ENCODE data around the gene DEFB121. TPM values are rescaled to one million over a fixed set of nuclear protein-coding genes. Genes with fewer than 3 reads are reported as not detected.
"Not testable (repeated sequence)": the region's sequence is repeated elsewhere in the genome, so short reads cannot be mapped to it uniquely, and the experiment has no call there.

The DEFB121 gene, protein sequence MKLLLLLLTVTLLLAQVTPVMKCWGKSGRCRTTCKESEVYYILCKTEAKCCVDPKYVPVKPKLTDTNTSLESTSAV
- not detected for polyA plus RNA-seq (ENCODE audit: insufficient read length in 3 of 3)
- long read RNA-seq, donor 1 = 0 reads
- long read RNA-seq, donor 2 = 0 reads
- long read RNA-seq, donor 3 = 0 reads
- long read RNA-seq, donor 4 = 0 reads
- long read RNA-seq, donor 5 = 0 reads
- long read RNA-seq, donor 6 = 0 reads
- long read RNA-seq, donor 7 = 0 reads
- long read RNA-seq, donor 8 = 0 reads
- long read RNA-seq, donor 9 = 0 reads
- long read RNA-seq, donor 10 = 0 reads
- long read RNA-seq, donor 11 = 0 reads
- long read RNA-seq, donor 12 = 0 reads
- long read RNA-seq, donor 13 = 0 reads
- long read RNA-seq, donor 14 = 0 reads
- long read RNA-seq, donor 15 = 0 reads
- long read RNA-seq, donor 16 = 0 reads

DNA sequence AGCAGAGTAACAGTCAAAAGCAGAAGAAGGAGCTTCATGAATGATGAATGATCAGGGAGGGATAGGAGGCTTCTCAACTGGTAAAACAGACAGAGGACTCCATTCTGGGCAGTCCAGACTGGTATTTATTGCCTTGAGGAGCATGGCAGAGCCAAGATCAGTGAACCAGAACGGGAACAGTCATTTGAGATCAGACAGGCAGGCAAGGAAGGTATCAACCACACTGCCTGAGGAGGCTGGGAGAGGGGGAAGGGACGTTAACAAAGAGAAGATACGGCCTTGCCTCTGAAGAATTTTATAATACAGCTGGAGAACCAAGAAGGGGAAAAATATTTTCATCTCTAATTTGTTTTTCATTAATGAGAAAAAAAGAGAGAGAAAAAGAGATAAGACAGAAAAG, at the start of gene DEFB121:
DEFB121 (minus strand) TSS at position 101 of the 400 bp plus-strand sequence; CDS start at position 38, 63 bp downstream.
- no peak for DNase-seq (ENCODE audit: extremely low read depth in 1 of 11, low read depth in 9 of 11, low spot score in 4 of 11)

DNA sequence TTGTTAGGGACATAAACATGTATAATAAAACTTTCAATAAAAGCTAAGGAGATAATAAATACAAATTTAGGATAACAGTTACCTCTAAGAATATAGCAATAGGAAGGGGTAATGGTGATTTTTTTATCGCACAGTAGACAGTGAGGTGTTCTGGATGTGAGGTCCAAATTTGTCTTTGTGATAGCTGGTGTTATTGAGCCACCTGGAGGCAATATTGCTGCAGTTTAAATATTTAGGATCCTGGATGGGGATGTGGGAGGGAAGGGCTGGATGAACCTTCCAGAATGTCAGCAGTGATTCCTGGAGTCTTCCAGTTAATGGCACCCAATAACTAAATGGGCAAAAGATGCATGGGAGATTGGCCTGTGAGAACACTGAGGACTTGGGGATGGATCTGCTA, 48.3 kb upstream of the DEFB121 start:
- no peak for DNase-seq (ENCODE audit: extremely low read depth in 1 of 11, low read depth in 9 of 11, low spot score in 4 of 11)

DNA sequence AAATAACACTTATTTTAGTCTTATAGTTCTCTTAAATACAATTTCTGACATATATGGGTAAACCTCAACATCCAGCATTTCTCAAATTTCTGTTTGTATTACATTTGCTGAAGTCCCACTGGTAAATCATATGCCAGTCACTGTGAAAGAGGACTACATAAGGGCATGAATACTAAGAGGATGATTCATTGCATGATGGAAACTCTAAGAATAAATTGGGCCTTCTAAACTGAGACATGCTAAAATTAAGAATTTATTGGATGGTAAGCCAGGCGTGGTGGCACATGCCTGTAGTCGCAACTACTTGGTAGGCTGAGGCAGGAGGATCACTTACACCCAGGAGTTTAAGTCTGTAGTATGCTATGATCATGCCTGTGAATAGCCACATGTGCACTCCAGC, 46.6 kb upstream of the DEFB121 start:
- DNase-seq (ENCODE audit: extremely low read depth in 1 of 11, low read depth in 9 of 11, low spot score in 4 of 11) = no peak

DNA sequence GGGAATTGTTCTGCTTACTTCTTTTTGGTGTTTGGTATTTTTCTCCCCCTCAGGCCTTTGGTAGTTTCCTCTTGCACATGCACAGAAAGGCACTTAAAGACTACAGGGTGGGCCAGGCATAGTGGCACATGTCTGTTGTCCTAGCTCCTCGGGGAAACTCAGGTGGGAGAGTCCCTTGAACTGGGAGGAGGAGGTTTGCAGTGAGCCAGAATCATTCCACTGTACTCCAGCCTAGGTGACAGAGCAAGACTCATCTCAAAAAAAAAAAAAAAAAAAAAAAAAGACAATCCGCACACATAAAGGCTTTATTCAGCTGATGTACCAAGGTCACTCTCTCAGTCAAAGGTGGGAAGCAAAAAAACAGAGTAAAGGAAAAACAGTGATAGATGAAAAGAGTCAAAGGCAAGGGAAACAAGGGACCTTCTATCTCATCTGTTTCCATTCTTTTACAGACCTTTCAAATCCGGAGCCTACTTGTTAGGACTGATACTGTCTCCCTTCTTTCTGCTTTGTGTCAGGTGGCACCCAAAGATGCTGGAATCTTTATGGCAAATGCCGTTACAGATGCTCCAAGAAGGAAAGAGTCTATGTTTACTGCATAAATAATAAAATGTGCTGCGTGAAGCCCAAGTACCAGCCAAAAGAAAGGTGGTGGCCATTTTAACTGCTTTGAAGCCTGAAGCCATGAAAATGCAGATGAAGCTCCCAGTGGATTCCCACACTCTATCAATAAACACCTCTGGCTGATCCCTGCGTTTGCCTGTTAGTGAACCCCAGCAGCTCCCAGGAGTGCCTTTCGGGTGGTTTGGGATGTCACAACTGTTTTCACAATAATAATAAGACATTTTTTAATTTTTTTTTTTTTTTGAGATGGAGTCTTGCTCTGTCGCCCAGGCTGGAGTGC, 43.7 kb upstream of the DEFB121 start:
- DNase-seq (ENCODE audit: extremely low read depth in 1 of 11, low read depth in 9 of 11, low spot score in 4 of 11) = no peak

DNA sequence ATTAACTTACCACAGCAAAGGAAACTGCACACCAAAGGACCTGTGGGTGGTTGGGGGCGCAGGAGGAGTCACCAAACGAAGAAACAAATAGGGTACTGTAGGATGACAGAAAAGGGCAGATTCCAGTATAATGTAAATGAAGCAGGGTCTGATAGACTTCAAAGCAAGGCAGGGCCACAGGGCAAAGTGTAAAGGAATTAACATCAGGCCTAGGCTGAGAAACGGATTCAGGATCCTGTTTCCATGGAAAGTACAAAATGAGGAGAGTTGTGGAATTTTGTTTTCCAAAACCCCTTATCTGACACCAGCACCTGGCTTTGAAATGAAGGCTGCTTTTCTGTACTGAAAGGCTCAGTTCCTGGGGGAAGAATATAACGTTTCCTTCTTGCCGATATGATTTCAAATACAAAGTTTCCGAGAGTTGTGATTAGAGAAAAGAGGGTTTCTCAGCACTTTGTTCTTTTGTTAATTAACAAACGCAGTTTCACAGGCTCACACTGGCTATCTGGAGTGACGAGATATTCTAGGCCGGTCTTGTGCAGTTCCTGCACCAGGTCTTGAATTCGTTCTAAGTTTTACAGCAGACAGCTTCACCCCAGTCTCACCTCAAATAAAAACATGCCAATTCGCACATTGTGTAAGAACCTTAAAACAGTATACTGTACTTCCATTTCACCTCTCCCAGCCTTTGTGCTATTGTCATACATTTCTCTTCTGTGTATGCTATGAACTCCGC, 40.2 kb upstream of the DEFB121 start:
- no peak for DNase-seq (ENCODE audit: extremely low read depth in 1 of 11, low read depth in 9 of 11, low spot score in 4 of 11)

DNA sequence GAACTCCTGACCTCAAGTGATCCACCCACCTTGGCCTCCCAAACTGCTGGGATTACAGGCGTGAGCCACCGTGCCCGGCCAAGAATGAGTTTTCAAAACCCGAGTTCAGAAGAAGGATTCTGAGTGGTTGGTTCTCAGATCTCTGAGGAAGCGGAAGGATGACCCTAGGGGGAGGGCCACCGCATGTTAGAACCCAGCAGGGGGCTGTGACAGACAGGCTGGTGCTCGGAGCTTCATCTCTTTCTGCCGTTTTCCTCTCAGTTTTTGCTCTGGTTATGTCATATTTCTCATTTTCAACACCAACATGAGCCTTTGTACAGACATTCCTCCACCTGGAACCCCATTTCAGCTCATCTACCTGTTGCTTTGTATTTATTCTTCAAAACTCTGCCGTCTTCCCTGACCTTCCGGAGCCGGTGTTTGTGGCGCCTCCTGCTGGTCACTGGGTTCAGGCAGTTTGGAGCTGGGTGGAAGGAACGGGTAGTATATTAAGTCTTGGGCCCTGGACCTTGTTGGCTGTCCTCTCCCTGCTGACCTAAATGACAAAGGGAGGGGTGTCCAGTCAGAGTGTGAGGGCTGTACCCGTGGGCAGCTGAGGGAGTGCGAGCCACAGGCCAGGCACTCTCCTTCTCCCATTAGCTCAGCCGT, 34.1 kb upstream of the DEFB121 start, which contains the start of gene DEFB123:
DEFB123 (plus strand) TSS at position 621 of the 648 bp plus-strand sequence. CDS start 67 bp downstream, outside the sequence.
- no peak for DNase-seq (ENCODE audit: extremely low read depth in 1 of 11, low read depth in 9 of 11, low spot score in 4 of 11)

DNA sequence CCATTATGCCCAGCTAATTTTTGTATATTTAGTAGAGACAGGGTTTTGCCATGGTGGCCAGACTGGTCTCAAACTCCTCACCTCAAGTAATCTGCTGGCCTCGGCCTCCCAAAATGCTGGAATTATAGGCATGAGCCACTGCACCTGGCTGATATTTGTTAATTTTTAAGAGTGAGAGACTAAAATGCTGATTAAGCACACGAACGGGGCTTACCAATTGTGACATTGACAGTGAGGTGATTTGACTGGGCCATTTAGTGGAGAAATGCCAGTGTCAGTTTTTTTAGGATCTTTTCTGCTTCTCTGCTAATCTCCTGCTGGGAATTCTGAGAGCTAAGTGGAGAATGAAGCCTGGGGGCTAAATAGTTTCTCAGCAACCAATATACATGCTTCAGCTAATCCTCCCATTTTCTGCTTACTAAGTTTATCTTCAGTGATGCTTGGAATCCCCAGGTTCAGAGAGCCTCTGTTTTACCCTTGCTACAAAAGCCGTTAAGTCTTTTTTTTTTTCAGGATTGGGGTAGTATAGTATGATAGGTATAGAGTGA, 24.6 kb upstream of the DEFB121 start:
- no peak for DNase-seq (ENCODE audit: extremely low read depth in 1 of 11, low read depth in 9 of 11, low spot score in 4 of 11)

DNA sequence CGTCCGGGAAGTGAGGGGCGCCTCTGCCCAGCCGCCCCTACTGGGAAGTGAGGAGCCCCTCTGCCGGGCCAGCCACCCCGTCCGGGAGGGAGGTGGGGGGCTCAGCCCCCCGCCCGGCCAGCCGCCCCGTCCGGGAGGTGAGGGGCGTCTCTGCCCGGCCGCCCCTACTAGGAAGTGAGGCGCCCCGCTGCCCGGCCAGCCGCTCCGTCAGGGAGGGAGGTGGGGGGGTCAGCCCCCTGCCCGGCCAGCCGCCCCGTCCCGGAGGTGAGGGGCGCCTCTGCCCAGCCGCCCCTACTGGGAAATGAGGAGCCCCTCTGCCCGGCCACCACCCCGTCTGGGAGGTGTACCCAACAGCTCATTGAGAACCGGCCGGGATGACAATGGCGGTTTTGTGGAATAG, 21.6 kb upstream of the DEFB121 start:
- not testable (repeated sequence) for DNase-seq (ENCODE audit: extremely low read depth in 1 of 11, low read depth in 9 of 11, low spot score in 4 of 11)

DNA sequence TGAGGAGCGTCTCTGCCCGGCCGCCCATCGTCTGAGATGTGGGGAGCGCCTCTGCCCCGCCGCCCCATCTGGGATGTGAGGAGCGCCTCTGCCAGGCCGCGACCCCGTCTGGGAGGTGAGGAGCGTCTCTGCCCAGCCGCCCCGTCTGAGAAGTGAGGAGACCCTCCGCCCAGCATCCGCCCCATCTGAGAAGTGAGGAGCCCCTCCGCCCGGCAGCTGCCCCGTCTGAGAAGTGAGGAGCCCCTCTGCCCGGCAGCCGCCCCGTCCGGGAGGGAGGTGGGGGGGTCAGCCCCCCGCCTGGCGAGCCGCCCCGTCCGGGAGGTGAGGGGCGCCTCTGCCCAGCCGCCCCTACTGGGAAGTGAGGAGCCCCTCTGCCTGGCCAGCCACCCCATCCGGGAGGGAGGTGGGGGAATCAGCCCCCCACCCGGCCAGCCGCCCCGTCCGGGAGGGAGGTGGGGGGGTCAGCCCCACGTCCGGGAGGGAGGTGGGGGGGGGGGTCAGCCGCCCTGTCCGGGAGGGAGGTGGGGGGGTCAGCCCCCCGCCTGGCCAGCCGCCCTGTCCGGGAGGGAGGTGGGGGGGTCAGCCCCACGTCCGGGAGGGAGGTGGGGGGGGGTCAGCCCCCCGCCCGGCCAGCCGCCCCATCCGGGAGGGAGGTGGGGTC, 21.0 kb upstream of the DEFB121 start:
- not testable (repeated sequence) for DNase-seq (ENCODE audit: extremely low read depth in 1 of 11, low read depth in 9 of 11, low spot score in 4 of 11)

DNA sequence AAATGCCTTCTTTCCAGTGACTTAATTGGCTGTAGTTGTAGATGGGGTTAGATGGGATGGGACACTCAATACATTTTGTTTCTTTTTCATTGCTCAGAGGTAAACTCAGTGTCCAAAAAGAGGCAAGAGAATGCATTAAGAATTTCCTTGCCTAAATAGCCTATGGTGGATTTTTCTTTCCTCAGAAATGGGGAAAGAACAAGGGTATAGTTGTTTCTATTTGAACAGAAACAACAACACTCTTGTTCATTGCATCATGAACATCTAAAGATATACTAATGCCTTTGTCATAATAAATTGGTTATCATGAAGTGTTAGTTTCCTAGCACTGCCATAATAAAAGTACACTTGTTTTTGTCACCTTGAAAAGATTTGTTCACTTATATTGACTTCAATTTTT, 19.8 kb upstream of the DEFB121 start:
- no peak for DNase-seq (ENCODE audit: extremely low read depth in 1 of 11, low read depth in 9 of 11, low spot score in 4 of 11)

DNA sequence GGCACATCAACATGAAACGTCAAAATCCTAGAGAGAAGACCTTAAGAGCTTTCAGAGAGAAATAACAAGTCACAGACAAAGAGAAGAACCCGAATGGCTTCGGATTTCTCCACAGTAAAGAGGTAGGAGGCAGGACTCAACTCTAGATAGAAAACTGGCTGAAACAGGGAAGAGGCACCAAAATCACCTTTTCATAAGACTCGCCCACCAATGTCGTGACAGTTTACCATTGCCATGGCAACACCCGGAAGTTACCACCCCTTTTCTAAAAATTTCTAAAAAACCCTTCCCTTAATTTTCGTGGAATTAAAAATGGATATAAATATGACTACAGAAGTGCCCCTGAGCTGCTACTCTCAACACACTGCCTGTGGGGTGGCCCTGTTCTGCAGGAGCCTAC, 12.3 kb upstream of the DEFB121 start:
- no peak for DNase-seq (ENCODE audit: extremely low read depth in 1 of 11, low read depth in 9 of 11, low spot score in 4 of 11)

DNA sequence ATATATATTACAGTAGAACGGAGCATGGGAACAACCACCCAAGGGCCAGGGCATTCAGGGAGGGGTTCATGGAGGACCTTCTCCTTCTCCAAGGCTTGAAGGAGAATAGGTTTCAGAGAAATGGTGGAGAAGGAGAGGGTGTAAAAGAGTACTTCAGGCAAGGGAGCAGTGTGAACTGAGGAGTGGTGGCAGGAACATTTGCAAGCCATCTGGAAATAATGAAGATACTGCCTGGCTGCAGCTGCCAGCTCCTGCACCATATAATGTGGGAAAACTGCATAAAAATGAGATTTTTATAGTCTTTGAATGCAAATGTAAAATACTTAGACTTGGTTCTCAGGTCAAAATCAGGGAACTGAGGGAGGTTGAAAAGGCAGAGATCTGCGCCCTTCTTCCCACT, 9.6 kb upstream of the DEFB121 start:
- no peak for DNase-seq (ENCODE audit: extremely low read depth in 1 of 11, low read depth in 9 of 11, low spot score in 4 of 11)

DNA sequence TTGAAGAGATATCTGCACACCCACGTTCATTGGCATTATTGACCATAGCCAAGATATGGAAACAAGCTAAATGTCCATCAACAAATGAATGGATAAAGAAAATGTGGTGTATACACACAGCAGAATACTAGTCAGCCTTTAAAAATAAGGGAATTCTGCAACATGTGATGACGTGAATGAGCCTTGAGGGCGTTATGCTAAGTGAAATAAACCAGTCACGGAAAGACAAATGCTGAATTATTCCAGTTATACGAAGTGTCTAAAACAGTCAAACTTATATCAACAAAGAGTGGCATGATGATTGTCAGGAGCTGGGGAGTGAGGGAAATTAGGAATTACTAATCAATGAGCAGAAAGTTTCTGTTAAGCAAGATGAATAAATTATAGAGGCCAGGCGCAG, 8.4 kb upstream of the DEFB121 start:
- no peak for DNase-seq (ENCODE audit: extremely low read depth in 1 of 11, low read depth in 9 of 11, low spot score in 4 of 11)

DNA sequence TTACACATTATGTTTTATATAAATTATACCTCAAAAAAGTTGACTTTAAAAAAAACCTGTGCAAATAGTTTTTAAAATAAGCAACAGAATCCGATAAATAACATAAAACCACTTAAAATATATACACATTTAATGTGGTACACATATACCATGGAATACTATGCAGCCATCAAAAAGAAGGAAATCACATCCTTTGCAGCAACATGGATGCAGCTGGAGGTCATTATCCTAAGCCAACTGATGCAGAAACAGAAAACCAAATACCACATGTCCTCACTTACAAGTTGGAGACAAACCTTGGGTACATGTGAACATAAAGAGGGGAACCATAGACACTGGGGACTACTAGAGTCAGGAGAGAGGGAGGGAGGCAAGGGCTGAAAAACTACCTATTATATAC, 4.0 kb upstream of the DEFB121 start:
- DNase-seq (ENCODE audit: extremely low read depth in 1 of 11, low read depth in 9 of 11, low spot score in 4 of 11) = no peak

DNA sequence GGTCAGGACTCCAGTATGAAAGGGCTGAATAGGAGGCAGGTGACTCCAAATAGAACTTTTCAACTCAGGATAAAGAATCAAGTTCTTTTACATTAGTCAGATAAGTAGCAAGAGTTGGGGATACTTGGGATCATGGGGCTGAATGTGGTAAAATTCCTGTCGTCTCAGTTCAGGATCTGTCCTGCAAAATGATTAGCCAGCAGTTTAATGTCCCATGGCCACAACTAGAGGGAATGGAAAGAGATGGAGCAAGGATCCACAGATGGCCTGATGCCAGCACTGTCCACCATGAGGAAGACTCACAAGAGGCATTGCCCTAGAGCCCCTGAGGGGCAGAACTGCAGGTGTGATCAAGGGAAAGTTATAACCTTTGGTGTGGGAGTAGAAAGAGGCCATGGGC, 2.1 kb downstream of the DEFB121 start:
- DNase-seq (ENCODE audit: extremely low read depth in 1 of 11, low read depth in 9 of 11, low spot score in 4 of 11) = no peak

DNA sequence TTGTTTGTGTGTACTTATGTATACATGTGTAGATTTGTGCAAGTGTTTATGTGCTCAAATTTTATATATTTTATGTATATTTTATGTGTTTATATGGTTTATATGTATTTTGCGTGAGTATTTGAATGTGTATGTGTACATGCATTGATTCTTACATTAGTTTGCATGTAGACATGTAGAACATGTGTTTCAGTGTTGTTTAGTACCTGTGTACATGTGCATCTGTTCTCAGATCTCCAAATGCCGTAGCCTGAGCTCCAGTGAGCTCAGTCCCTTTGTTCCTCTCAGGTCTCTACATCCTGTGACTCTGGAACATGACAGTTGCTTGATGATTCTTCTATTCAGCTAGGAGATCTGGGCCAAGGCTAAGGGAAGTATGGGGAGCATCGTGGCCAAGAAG, 11.1 kb downstream of the DEFB121 start:
- no peak for DNase-seq (ENCODE audit: extremely low read depth in 1 of 11, low read depth in 9 of 11, low spot score in 4 of 11)

DNA sequence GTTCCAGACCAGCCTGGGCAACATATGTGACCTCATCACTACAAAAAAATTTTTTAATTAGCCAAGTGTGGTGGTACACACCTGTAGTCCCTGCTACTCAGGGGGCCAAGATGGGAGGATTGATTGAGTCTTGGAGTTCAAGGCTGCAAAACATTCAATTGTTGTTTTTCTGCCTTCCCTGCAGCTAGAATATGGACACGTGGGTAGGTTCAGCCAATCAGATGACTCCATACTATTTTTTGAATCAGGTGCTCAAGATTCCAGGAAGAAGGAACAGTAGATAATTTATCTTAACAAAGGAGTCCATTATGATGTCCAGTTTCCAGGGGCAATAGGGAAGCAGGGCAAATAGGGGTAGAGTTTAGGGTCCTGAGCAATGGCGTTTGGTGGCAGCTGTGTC, 13.2 kb downstream of the DEFB121 start:
- no peak for DNase-seq (ENCODE audit: extremely low read depth in 1 of 11, low read depth in 9 of 11, low spot score in 4 of 11)

DNA sequence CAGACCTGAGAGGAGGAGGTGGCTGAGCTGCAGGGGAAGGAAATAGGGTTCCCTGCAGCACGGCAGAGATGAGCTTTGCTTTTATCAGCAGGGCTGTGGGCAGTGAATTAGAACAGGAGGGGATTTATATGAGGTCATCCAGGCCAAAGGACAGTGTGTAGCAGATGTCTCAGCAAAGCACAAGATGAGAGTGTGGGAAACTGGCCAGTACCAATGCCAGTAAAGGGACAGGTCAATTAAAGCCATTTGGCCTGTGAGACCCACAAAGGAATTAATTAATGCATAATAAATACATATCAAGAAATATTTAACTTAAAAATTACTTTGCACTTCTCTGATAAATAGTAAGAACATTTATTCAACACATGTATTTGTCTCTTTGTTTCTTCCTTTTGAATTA, 15.5 kb downstream of the DEFB121 start, which contains the start of gene DEFB119:
DEFB119 (minus strand) TSS at position 101 of the 400 bp plus-strand sequence. CDS start 107 bp downstream, outside the sequence.
- DNase-seq (ENCODE audit: extremely low read depth in 1 of 11, low read depth in 9 of 11, low spot score in 4 of 11) = no peak
